ENCODE results near the gene PCLO.

Gene PCLO

DNA sequence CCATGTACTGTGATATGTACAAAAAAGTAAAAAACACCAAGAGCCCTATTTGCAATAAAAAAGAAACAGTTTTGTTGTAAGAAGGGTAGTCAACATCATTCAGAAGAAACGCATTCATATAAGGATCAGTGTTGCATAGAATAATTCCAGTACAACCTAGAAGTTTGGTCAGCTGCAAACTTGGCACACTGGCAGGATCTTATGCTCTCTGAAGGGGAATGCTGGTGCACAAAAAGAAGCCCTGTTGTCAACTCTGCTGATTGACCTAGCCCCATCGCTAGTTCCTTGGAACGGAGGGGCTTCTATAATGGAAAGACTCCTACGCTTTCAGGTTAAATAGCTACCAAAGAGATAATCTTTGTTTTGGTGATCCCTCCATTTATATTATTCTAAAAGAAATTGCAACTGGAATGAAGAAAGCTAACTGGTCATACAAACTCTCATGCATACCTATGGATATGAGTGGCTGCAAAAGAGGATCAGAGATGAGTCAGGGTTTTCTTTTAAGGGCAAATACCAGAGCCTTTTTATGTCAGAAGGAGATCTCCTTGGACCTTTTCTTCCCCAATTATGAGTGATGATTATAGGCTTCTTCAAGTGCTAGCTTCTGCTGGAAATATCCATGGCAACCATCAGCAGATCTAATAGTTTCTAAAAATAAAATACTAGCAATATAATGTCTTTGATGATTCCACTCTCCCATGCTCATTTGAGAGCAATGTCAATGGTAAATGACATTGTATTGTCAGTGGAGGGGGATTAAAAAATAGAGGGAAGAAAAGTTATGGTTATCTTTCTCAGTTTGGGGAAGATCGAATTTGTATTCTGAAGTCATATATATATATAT is 406.8 kb downstream of the PCLO start:
- Histone ChIP-seq H3K9me3 (ENCODE audit: control insufficient read depth, low read length) (no peaks in the 10 kb centered on the region), H3K4me3 (ENCODE audit: insufficient read depth, low read depth, low read length) (no peak overlapping the region), H3K27ac (ENCODE audit: insufficient read depth, low read depth, low read length, poor library complexity, severe bottlenecking) (no peak overlapping the region), H3K4me1 (ENCODE audit: control insufficient read depth, insufficient read depth, low read length) (no peaks in the 10 kb centered on the region), H3K27me3 (ENCODE audit: control insufficient read depth, insufficient read depth, low read length, poor library complexity, severe bottlenecking) (no peaks in the 10 kb centered on the region), H3K36me3 (ENCODE audit: control insufficient read depth, insufficient read depth, low read length) (no peaks in the 10 kb centered on the region)
- 93 to 94% methylated on average over 4 of the region's 5 CpGs for WGBS, 2 experiments

DNA sequence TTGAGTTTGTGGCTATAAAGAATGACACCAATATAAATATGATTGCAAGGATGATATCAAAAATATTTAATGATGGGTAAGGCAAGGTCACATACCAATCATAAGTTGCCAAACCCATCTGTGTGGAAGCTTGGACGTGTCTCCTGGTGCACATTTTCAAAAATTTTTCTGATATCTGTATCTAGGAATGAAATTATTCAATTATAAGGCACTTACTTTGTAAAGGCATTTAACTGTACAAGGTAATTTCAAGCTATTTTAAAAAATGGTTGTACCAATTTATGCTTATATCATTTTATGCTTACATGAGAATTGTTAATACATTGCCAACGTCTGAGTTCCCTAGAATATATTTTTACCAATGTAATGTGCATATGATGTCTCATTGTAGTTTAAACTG is 412.7 kb downstream of the PCLO start:
- H3K27ac ChIP-seq (ENCODE audit: insufficient read depth, low read depth, low read length, poor library complexity, severe bottlenecking) = no peak overlapping the region
- no peaks in the 10 kb centered on the region for H3K27me3 ChIP-seq (ENCODE audit: control insufficient read depth, insufficient read depth, low read length, poor library complexity, severe bottlenecking)
- no peaks in the 10 kb centered on the region for H3K9me3 ChIP-seq (ENCODE audit: control insufficient read depth, low read length)
- 83 to 100% methylated on average over 1 to 2 of the region's 2 CpGs for WGBS, 2 experiments
- no peaks in the 10 kb centered on the region for H3K4me1 ChIP-seq (ENCODE audit: control insufficient read depth, insufficient read depth, low read length)
- H3K36me3 ChIP-seq (ENCODE audit: control insufficient read depth, insufficient read depth, low read length) = no peaks in the 10 kb centered on the region
- H3K4me3 ChIP-seq (ENCODE audit: insufficient read depth, low read depth, low read length) = no peak overlapping the region

DNA sequence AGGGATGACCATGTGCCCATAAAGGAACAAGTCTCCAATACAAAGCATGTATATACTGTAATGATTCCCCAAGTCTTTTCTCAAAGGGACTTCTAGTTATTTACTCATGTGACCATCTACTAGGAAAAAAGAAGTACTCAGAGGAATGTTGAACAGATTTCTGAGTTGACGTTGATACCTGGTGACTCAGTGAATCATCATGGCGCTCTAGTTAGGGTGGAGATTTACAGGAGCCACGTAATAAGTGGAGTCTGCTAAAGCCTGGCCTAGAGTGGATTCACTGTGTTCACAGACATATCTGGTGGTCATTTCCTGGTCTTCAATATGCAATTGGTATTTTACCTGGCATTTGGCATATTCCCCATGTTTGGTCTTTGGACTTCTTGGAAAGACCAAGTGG is 416.9 kb downstream of the PCLO start:
- Histone ChIP-seq H3K4me1 (ENCODE audit: control insufficient read depth, insufficient read depth, low read length) (peaks cover 3% of the 10 kb centered on the region), H3K9me3 (ENCODE audit: control insufficient read depth, low read length) (no peaks in the 10 kb centered on the region), H3K27me3 (ENCODE audit: control insufficient read depth, insufficient read depth, low read length, poor library complexity, severe bottlenecking) (no peaks in the 10 kb centered on the region), H3K27ac (ENCODE audit: insufficient read depth, low read depth, low read length, poor library complexity, severe bottlenecking) (no peak overlapping the region), H3K4me3 (ENCODE audit: insufficient read depth, low read depth, low read length) (no peak overlapping the region), H3K36me3 (ENCODE audit: control insufficient read depth, insufficient read depth, low read length) (no peaks in the 10 kb centered on the region)
- WGBS, 2 experiments = 64 to 65% methylated on average over 3 of the region's 3 CpGs

DNA sequence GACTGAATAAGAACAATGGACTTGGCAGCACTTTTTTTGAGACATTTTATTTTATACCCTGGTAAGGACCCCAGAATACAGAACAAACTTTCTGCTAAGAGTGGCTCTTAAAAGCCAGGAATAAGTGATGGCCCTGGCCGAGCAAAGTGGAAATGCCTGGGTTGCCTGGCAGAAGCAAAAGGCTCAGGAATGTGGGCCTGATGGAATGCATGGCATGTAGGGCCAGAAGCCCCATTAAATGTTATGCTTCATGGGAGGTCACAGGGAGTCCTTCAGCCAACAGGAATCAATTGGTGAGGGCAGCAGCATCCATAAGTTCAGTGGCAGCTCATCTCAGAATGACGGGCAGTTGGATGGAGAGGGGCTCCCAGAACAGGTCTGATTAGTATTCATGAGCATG is 417.6 kb downstream of the PCLO start:
- Histone ChIP-seq H3K27ac (ENCODE audit: insufficient read depth, low read depth, low read length, poor library complexity, severe bottlenecking) (no peak overlapping the region), H3K4me1 (ENCODE audit: control insufficient read depth, insufficient read depth, low read length) (peaks cover 3% of the 10 kb centered on the region), H3K4me3 (ENCODE audit: insufficient read depth, low read depth, low read length) (no peak overlapping the region), H3K36me3 (ENCODE audit: control insufficient read depth, insufficient read depth, low read length) (no peaks in the 10 kb centered on the region), H3K9me3 (ENCODE audit: control insufficient read depth, low read length) (no peaks in the 10 kb centered on the region), H3K27me3 (ENCODE audit: control insufficient read depth, insufficient read depth, low read length, poor library complexity, severe bottlenecking) (no peaks in the 10 kb centered on the region)
- WGBS, 2 experiments = 60 to 71% methylated on average over 2 of the region's 2 CpGs

DNA sequence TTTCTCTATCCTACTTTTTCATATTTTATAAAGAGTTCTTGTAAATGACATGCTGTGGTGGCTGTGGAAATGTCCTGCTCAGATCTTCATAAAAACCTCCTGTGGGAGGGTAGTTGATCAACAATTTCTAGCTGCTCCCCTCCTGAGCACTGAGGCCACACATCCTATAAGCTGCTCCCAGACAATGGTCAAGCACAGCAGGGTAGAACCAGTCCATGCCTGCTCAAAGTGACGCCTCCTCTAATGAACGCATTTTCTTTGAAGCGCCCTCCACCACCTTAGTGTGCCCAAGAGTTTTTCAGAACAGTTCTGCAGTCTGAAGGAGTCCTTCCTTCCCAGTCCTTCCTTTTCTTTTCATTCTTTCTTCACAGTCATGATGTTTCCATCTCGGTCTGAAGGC is 420.5 kb downstream of the PCLO start:
- H3K4me1 ChIP-seq (ENCODE audit: control insufficient read depth, insufficient read depth, low read length) = peaks cover 3% of the 10 kb centered on the region
- H3K27ac ChIP-seq (ENCODE audit: insufficient read depth, low read depth, low read length, poor library complexity, severe bottlenecking) = no peak overlapping the region
- no peaks in the 10 kb centered on the region for H3K27me3 ChIP-seq (ENCODE audit: control insufficient read depth, insufficient read depth, low read length, poor library complexity, severe bottlenecking)
- no peaks in the 10 kb centered on the region for H3K9me3 ChIP-seq (ENCODE audit: control insufficient read depth, low read length)
- WGBS, 2 experiments = 56 to 57% methylated on average over 4 of the region's 4 CpGs
- no peaks in the 10 kb centered on the region for H3K36me3 ChIP-seq (ENCODE audit: control insufficient read depth, insufficient read depth, low read length)
- no peak overlapping the region for H3K4me3 ChIP-seq (ENCODE audit: insufficient read depth, low read depth, low read length)

DNA sequence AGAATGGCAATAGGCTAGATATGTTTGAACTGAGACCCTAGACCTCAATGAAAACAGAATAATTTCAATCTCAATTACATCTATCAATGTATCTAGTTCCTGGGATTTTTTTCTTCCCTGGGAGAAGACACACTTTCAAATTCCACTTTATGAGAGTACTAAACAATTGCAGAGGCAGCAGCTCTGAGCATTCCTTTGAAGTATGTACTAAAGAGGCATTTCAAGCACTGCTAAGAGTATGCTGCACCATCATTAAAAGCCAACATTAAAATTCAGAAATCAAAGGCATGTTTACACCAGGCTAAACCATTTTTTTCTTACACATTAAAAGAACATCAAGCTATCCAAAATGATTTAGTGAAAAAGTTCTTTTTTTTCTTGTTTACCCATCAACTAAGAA is 421.2 kb downstream of the PCLO start:
- Histone ChIP-seq H3K9me3 (ENCODE audit: control insufficient read depth, low read length) (no peaks in the 10 kb centered on the region), H3K27me3 (ENCODE audit: control insufficient read depth, insufficient read depth, low read length, poor library complexity, severe bottlenecking) (no peaks in the 10 kb centered on the region), H3K4me3 (ENCODE audit: insufficient read depth, low read depth, low read length) (no peak overlapping the region), H3K27ac (ENCODE audit: insufficient read depth, low read depth, low read length, poor library complexity, severe bottlenecking) (no peak overlapping the region), H3K4me1 (ENCODE audit: control insufficient read depth, insufficient read depth, low read length) (peaks cover 3% of the 10 kb centered on the region), H3K36me3 (ENCODE audit: control insufficient read depth, insufficient read depth, low read length) (no peaks in the 10 kb centered on the region)

DNA sequence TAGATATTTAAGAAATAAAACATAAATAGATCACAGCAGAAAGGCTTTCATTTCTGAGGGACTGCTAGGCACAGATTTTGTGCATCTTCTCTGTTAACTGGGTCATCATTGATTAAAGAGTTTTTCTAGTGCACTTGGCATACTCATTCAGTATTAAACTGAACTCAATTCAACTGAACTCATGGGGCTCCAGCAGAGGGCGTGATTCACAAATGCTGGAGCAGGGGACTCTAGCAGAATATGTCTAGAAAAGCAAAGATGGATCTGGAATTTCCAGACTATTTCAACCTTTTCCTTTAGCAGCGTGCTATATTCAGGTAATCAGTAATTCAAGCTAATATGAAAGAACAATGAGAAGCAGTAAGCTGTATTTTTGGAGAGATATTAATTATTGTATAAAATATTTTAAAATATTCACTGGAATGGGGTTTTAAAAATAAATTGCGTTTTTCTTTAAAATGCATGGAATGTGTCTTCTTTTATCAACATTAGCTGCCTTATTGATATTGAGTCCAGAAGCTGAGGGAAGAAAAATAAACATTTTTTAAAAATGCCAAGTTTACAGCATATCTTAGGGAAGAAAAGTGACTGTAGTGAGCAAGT is 422.3 kb downstream of the PCLO start:
- 26 to 46% methylated on average over 2 to 3 of the region's 3 CpGs for WGBS, 2 experiments
- Histone ChIP-seq H3K36me3 (ENCODE audit: control insufficient read depth, insufficient read depth, low read length) (no peaks in the 10 kb centered on the region), H3K4me3 (ENCODE audit: insufficient read depth, low read depth, low read length) (no peak overlapping the region)

DNA sequence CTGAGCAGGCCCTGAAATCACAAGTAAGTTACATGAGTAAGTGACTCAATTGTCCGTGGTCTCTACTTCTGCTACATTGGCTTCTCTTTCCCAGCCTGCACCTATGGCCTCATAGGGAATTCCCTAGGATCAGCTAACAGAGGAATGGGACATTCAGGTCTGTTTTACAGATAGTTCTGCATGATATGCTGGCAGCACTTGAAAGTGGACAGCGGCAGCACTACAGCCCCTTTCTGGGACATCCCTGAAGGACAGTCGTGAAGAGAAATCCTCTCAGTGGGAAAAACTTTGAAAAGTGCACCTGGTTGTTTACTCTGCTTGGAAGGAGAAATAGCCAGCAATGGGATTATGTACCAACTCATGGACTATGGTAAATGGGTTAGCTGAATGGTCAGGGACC is 426.1 kb downstream of the PCLO start:
- Histone ChIP-seq H3K4me3 (ENCODE audit: insufficient read depth, low read depth, low read length) (no peak overlapping the region), H3K9me3 (ENCODE audit: control insufficient read depth, low read length) (no peaks in the 10 kb centered on the region), H3K27ac (ENCODE audit: insufficient read depth, low read depth, low read length, poor library complexity, severe bottlenecking) (no peak overlapping the region), H3K4me1 (ENCODE audit: control insufficient read depth, insufficient read depth, low read length) (no peaks in the 10 kb centered on the region), H3K36me3 (ENCODE audit: control insufficient read depth, insufficient read depth, low read length) (no peaks in the 10 kb centered on the region), H3K27me3 (ENCODE audit: control insufficient read depth, insufficient read depth, low read length, poor library complexity, severe bottlenecking) (no peaks in the 10 kb centered on the region)
- WGBS, 2 experiments = 94 to 95% methylated on average over 3 of the region's 3 CpGs

More for the DNA sequence above, 422.3 kb downstream of the PCLO start:
- H3K27ac ChIP-seq (ENCODE audit: insufficient read depth, low read depth, low read length, poor library complexity, severe bottlenecking) = no peak overlapping the region
- no peaks in the 10 kb centered on the region for H3K27me3 ChIP-seq (ENCODE audit: control insufficient read depth, insufficient read depth, low read length, poor library complexity, severe bottlenecking)
- H3K9me3 ChIP-seq (ENCODE audit: control insufficient read depth, low read length) = no peaks in the 10 kb centered on the region
- H3K4me1 ChIP-seq (ENCODE audit: control insufficient read depth, insufficient read depth, low read length) = peaks cover 3% of the 10 kb centered on the region

DNA sequence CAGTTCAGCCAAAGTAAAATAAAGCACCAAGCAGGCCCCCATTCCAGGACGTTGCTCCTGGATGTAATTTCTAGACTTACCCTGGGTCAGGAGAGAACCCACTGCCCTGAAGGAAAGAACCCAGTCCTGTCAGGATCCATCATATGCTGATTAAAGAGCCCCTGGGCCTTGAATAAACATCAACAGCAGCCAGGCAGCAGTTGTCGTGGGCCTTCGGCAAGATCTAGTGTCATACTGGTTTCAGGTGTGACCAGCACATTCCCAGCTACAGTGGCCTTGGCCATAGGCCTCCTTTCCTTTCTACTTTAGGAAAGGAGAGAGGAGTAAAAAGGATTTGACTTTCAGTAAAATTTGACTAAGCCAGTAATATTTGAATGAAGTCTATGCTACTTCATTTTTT is 430.0 kb downstream of the PCLO start:
- Histone ChIP-seq H3K27ac (ENCODE audit: insufficient read depth, low read depth, low read length, poor library complexity, severe bottlenecking) (no peak overlapping the region), H3K4me1 (ENCODE audit: control insufficient read depth, insufficient read depth, low read length) (no peaks in the 10 kb centered on the region), H3K36me3 (ENCODE audit: control insufficient read depth, insufficient read depth, low read length) (no peaks in the 10 kb centered on the region), H3K4me3 (ENCODE audit: insufficient read depth, low read depth, low read length) (no peak overlapping the region), H3K9me3 (ENCODE audit: control insufficient read depth, low read length) (no peaks in the 10 kb centered on the region), H3K27me3 (ENCODE audit: control insufficient read depth, insufficient read depth, low read length, poor library complexity, severe bottlenecking) (no peaks in the 10 kb centered on the region)
- WGBS, 2 experiments = 90 to 91% methylated on average over 3 of the region's 3 CpGs

DNA sequence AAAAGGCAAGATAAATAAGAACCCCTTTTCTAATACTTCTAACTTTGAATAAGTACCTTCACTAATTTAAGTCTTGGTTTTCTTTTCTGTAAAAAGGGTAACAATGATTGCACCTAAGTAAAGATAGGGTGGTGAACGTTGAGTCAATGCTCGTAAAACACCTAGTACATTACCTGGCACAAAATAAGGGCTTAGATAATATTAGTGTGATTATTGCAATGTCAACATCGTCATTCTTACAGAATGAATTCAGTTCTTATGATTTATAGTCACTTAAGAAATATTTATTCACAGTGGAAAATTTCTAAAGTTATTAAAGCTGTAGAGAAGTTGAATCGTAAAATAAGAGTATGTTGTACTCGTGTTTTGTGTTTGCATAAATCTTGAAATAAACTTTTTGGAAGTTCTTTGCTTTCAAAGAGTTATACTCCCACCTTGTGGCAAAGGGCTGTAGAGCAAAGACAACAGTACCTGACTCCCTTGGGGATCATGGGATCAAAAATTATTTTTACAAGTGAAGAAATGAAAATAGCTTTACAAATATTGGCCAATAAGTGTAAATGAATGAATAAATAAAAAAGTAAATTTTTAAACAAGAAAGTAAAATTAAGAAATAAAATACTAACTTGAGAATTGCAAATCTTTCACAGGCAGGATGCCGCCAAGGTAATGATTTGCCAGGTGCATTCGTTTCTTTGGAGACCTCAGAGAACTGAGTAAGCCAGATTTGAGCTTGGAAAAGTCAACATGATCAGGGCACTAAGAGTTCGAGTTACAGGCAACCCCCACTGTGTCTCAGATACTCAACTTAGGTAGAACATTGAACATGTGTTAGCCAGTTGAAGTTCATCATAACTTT is 433.3 kb downstream of the PCLO start:
- Histone ChIP-seq H3K4me3 (ENCODE audit: insufficient read depth, low read depth, low read length) (no peak overlapping the region), H3K36me3 (ENCODE audit: control insufficient read depth, insufficient read depth, low read length) (no peaks in the 10 kb centered on the region), H3K9me3 (ENCODE audit: control insufficient read depth, low read length) (no peaks in the 10 kb centered on the region), H3K27ac (ENCODE audit: insufficient read depth, low read depth, low read length, poor library complexity, severe bottlenecking) (no peak overlapping the region), H3K27me3 (ENCODE audit: control insufficient read depth, insufficient read depth, low read length, poor library complexity, severe bottlenecking) (no peaks in the 10 kb centered on the region), H3K4me1 (ENCODE audit: control insufficient read depth, insufficient read depth, low read length) (no peaks in the 10 kb centered on the region)
- WGBS, 2 experiments = 50 to 62% methylated on average over 7 of the region's 8 CpGs
